Cardiac septum (tissue), 1 donor: ENCODE data around the gene CDH23. TPM values are rescaled to one million over a fixed set of nuclear protein-coding genes. Genes with fewer than 3 reads are reported as not detected.
"Not testable (repeated sequence)": the region's sequence is repeated elsewhere in the genome, so short reads cannot be mapped to it uniquely, and the experiment has no call there.

Source experiments
- DNase-seq: peaks from one replicate; pipeline ENCODE4 v3.0.0-alpha.2; 2020; ENCODE audit warnings: low spot score
- intact Hi-C: fragments of 100-400 bp; cut with DNase I; formaldehyde crosslinking; loops from one replicate; pipeline ENCODE4 v1.14.0; 2022
- long read RNA-seq: library from polyadenylated mRNA; unstranded; transcript quantifications from one replicate; pipeline ENCODE4 v2.0.0, GENCODE V29; 2021
- total RNA-seq: library from RNA; stranded (reverse); fragmentation: NEBNext Ultra II Directional; extraction: Animal tissue kit (Norgen Biotek cat#: 25700); gene quantifications from one replicate; pipeline ENCODE4 v1.2.1, GENCODE V29; 2021
- donor health status: DM: no; HTN: no; CAD: no.

CDH23 gene
- 9.3 TPM for total RNA-seq
- long read RNA-seq, full-length matches to known transcripts: 1 of 5 reads
- long read RNA-seq, partial matches to known transcripts: 2 of 5 reads
- long read RNA-seq, other reads (novel, unspliced or antisense): 2 of 5 reads

- no peak for DNase-seq
- intact Hi-C loops: loop anchor here (1.0 to 5.0 kb wide), 4 partner anchors 87 to 310 kb away; no protein-coding TSS in a partner anchor
Observed at GRCh38 chr10:71396711-71397295, at the start of gene CDH23. CDH23 (plus strand) TSS chr10:71396920; CDS start chr10:71439832, 42,912 bp downstream.

- DNase-seq: no peak
- intact Hi-C loops: no loop called here
Observed at GRCh38 chr10:71347587-71348395, 48.9 kb upstream of the CDH23 start.

- intact Hi-C loops: no loop called here
- no peak for DNase-seq
Observed at GRCh38 chr10:71348850-71349249, 47.9 kb upstream of the CDH23 start.

GRCh38 chr10:71349406-71349805 is 47.3 kb upstream of the CDH23 start:
- intact Hi-C loops: no loop called here
- DNase-seq: no peak

- intact Hi-C loops: no loop called here
- DNase-seq: no peak
Observed at GRCh38 chr10:71351087-71351486, 45.6 kb upstream of the CDH23 start.

- no peak for DNase-seq
- intact Hi-C loops: no loop called here
Observed at GRCh38 chr10:71351628-71352319, 44.9 kb upstream of the CDH23 start.

- intact Hi-C loops: no loop called here
- no peak for DNase-seq
Observed at GRCh38 chr10:71353639-71354038, 43.1 kb upstream of the CDH23 start.

GRCh38 chr10:71354776-71355175 is 41.9 kb upstream of the CDH23 start:
- intact Hi-C loops: no loop called here
- no peak for DNase-seq

- no peak for DNase-seq
- intact Hi-C loops: no loop called here
Observed at GRCh38 chr10:71355886-71356285, 40.8 kb upstream of the CDH23 start.

GRCh38 chr10:71357792-71358265 is 38.9 kb upstream of the CDH23 start:
- intact Hi-C loops: no loop called here

GRCh38 chr10:71358277-71358676 is 38.4 kb upstream of the CDH23 start:
- intact Hi-C loops: no loop called here
- DNase-seq: no peak

More at GRCh38 chr10:71357792-71358265, 38.9 kb upstream of the CDH23 start:
- DNase-seq: no peak

- DNase-seq, intact Hi-C loops: not testable (repeated sequence)
Observed at GRCh38 chr10:71358906-71359305, 37.8 kb upstream of the CDH23 start.

- intact Hi-C loops: no loop called here
- no peak for DNase-seq
Observed at GRCh38 chr10:71359364-71360046, 37.2 kb upstream of the CDH23 start.

- no peak for DNase-seq
- intact Hi-C loops: no loop called here
Observed at GRCh38 chr10:71360735-71361134, 36.0 kb upstream of the CDH23 start.

- intact Hi-C loops: no loop called here
- DNase-seq: no peak
Observed at GRCh38 chr10:71361581-71361980, 35.1 kb upstream of the CDH23 start.

- DNase-seq: no peak
- intact Hi-C loops: no loop called here
Observed at GRCh38 chr10:71362141-71362540, 34.6 kb upstream of the CDH23 start.

GRCh38 chr10:71363936-71364335 is 32.8 kb upstream of the CDH23 start:
- DNase-seq: no peak
- intact Hi-C loops: no loop called here

- no peak for DNase-seq
- intact Hi-C loops: no loop called here
Observed at GRCh38 chr10:71365366-71365765, 31.4 kb upstream of the CDH23 start.

GRCh38 chr10:71366690-71367089 is 30.0 kb upstream of the CDH23 start:
- no peak for DNase-seq
- intact Hi-C loops: no loop called here

- intact Hi-C loops: no loop called here
- no peak for DNase-seq
Observed at GRCh38 chr10:71367271-71367670, 29.4 kb upstream of the CDH23 start.
